Vagina (tissue), 2 donors: ENCODE measurements around the gene ENOX1. TPM values are rescaled to one million over a fixed set of nuclear protein-coding genes. Genes with fewer than 3 reads are reported as not detected.

ENCODE experiments used
- DNase-seq, 2 donors: peaks; one replicate each; pipeline ENCODE4 v3.0.0-alpha.2; 2017; ENCODE audit errors: extremely low spot score in 2 of 2
- H3K27ac ChIP-seq: fragments of 200-600 bp; sonication (generic); one replicate; pipeline ENCODE4 v1.5.1; 2019
- H3K27me3 ChIP-seq: fragments of 200-600 bp; sonication (generic); one replicate; pipeline ENCODE4 v1.5.1; 2019
- H3K36me3 ChIP-seq, 2 donors: fragments of 200-600 bp; sonication (generic); one replicate each; pipeline ENCODE4 v1.5.1; 2017 to 2019
- H3K4me1 ChIP-seq: fragments of 200-600 bp; sonication (generic); one replicate; pipeline ENCODE4 v1.5.1; 2019
- H3K4me3 ChIP-seq, 2 donors: fragments of 200-600 bp; sonication (generic); 1 replicate in 1 of 2; 2 replicates in 1 of 2; pipeline ENCODE4 v1.5.1; 2016 to 2019
- H3K9me3 ChIP-seq: fragments of 200-600 bp; sonication (generic); one replicate; pipeline ENCODE4 v1.5.1; 2019
- POLR2A ChIP-seq, 2 donors: fragments of 450-650 bp; IDR thresholded peaks; one replicate each; pipeline ENCODE4 v1.6.1; 2017; ENCODE audit warnings: antibody characterized with exemption in 2 of 2, mild to moderate bottlenecking in 2 of 2, moderate library complexity in 2 of 2
- POLR2AphosphoS5 ChIP-seq, 2 donors: sonication (generic); formaldehyde crosslinking; IDR thresholded peaks; one replicate each; pipeline ENCODE4 v1.9.0; 2017; ENCODE audit warnings: antibody characterized with exemption in 2 of 2, mild to moderate bottlenecking in 2 of 2, low read depth in 1 of 2; ENCODE audit not compliant: insufficient read depth in 1 of 2
- intact Hi-C: fragments of 100-400 bp; cut with DNase I; formaldehyde crosslinking; loops from one replicate; pipeline ENCODE4 v1.15.1; 2023
- total RNA-seq: library from RNA; depleted of rRNA; stranded (reverse); fragments of >200 nt; gene quantifications from one replicate; pipeline ENCODE4 v1.2.3, GENCODE V29; 2016
- TF ChIP-seq, protein P1 (sequence below), 3 experiments: fragments of 450-650 bp in 2 of 3; fragments of 200-600 bp in 1 of 3; sonication (generic) in 1 of 3; IDR thresholded peaks; one replicate each; pipeline ENCODE4 v1.5.1; 2017 to 2019; ENCODE audit warnings: antibody characterized with exemption in 3 of 3, mild to moderate bottlenecking in 2 of 3, moderate library complexity in 2 of 3

ENOX1 gene
- total RNA-seq, 1 donor from 2014 or later: 2.7 TPM

DNA sequence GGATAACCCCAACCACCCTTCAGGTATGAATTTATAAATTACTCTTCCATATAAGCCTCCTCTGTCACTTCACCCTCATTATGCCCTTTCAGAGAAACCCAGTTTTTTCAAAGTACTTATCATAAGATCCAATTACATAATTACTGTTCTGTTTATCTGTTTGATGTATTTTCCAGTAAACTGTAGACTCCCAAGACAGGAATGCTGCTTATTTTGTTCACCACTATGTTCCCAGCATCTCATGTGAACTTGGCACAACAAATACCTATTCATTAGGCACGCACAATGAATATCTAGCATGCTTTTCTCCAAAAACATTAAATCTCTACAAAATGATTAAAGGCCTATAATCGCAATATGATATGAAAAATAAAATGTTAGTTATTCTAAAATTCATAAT is 13.2 kb downstream of the ENOX1 start:
- no peak overlapping the region for H3K27ac ChIP-seq
- no peaks in the 10 kb centered on the region for H3K4me1 ChIP-seq
- no peak for DNase-seq
- no peaks in the 10 kb centered on the region for H3K36me3 ChIP-seq
- intact Hi-C loops: no loop called here
- no peaks in the 10 kb centered on the region for H3K27me3 ChIP-seq
- no peaks in the 10 kb centered on the region for H3K9me3 ChIP-seq
- TF ChIP-seq POLR2A (IDR thresholded peaks at IDR 0.05): no peak
- TF ChIP-seq, protein P1, sequence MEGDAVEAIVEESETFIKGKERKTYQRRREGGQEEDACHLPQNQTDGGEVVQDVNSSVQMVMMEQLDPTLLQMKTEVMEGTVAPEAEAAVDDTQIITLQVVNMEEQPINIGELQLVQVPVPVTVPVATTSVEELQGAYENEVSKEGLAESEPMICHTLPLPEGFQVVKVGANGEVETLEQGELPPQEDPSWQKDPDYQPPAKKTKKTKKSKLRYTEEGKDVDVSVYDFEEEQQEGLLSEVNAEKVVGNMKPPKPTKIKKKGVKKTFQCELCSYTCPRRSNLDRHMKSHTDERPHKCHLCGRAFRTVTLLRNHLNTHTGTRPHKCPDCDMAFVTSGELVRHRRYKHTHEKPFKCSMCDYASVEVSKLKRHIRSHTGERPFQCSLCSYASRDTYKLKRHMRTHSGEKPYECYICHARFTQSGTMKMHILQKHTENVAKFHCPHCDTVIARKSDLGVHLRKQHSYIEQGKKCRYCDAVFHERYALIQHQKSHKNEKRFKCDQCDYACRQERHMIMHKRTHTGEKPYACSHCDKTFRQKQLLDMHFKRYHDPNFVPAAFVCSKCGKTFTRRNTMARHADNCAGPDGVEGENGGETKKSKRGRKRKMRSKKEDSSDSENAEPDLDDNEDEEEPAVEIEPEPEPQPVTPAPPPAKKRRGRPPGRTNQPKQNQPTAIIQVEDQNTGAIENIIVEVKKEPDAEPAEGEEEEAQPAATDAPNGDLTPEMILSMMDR (IDR thresholded peaks at IDR 0.05): no peak
- no peak for TF ChIP-seq POLR2AphosphoS5 (IDR thresholded peaks at IDR 0.05; ENCODE audit: insufficient read depth in 1 of 2, low read depth in 1 of 2)
- no peak overlapping the region for H3K4me3 ChIP-seq

DNA sequence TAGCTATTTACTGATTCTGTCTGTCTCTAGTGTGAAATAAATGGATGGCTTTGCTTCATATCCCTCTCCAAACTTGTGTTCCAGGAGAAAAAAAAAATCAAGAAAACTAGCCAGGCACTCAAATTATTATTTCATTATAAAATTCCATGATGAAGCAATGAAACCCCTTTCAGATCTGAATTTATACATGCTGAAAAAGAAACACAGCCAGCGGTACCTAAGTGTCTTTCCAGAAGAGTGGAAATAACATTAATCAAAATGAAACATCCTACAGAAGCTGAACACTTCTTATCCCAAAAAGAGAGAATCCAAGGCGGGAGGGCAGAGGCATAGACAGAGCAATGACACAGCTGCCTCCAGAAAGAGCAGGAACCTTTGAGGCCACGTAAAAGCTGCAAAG is 15.9 kb downstream of the ENOX1 start:
- Histone ChIP-seq H3K4me3 (no peak overlapping the region), H3K36me3 (no peaks in the 10 kb centered on the region), H3K4me1 (peaks cover 11% of the 10 kb centered on the region), H3K27me3 (no peaks in the 10 kb centered on the region), H3K27ac (no peak overlapping the region), H3K9me3 (no peaks in the 10 kb centered on the region)
- TF ChIP-seq POLR2AphosphoS5 (IDR thresholded peaks at IDR 0.05; ENCODE audit: insufficient read depth in 1 of 2, low read depth in 1 of 2) (no peak), POLR2A (IDR thresholded peaks at IDR 0.05) (no peak)
- TF ChIP-seq, protein P1 (IDR thresholded peaks at IDR 0.05): no peak
- intact Hi-C loops: no loop called here
- DNase-seq: no peak

DNA sequence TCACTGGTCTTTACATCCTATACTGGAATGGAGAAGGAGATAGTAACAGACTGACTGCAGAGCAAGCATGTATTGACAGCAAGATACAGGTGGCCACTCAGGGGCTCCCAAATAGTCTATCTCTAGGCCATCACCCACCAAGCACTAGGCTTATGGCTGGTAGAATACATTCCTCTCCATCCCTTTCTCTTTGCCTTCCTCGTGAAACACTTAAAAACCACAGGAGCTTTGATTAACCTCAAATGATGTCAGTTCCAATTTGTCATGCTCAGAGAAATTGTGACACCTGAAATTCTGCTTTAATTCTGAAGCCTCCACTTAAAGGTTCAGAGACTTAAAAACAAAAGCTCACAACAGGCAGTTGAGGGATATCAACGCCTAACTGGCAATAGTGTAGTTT is 17.2 kb downstream of the ENOX1 start:
- H3K9me3 ChIP-seq: no peaks in the 10 kb centered on the region
- TF ChIP-seq POLR2A (IDR thresholded peaks at IDR 0.05) (no peak), POLR2AphosphoS5 (IDR thresholded peaks at IDR 0.05; ENCODE audit: insufficient read depth in 1 of 2, low read depth in 1 of 2) (no peak)
- TF ChIP-seq, protein P1 (IDR thresholded peaks at IDR 0.05): no peak
- peaks cover 11% of the 10 kb centered on the region for H3K4me1 ChIP-seq
- H3K4me3 ChIP-seq: no peak overlapping the region
- intact Hi-C loops: no loop called here
- no peaks in the 10 kb centered on the region for H3K36me3 ChIP-seq
- no peak for DNase-seq
- H3K27ac ChIP-seq: no peak overlapping the region
- no peaks in the 10 kb centered on the region for H3K27me3 ChIP-seq

DNA sequence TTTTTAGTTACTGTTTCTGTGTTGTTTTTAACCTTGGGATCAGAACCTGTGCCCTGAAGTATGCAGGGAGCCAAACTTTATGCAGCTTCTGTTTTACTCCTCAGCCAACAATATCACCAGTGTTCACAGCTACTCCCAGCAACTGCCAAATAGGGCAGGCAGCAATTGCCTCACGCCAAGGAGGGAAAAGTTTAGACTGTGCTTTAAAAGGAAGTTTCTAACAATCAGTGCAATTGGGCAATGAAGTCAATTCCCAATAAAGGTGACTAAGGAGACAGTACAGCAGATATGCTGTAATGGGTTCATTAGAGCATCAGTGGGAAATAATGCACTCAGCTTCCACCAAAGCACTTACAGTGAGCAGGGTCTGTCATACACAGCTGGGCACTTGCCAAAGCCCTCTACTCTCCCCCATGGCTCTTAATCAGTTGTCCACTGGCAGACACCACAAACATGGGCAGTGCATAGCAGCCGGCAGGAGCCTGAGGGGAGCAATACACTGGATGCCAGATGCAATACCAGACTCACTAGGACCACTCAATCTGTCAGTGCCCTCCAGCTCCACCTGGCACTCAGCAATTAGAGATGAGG is 19.3 kb downstream of the ENOX1 start:
- no peak overlapping the region for H3K4me3 ChIP-seq

DNA sequence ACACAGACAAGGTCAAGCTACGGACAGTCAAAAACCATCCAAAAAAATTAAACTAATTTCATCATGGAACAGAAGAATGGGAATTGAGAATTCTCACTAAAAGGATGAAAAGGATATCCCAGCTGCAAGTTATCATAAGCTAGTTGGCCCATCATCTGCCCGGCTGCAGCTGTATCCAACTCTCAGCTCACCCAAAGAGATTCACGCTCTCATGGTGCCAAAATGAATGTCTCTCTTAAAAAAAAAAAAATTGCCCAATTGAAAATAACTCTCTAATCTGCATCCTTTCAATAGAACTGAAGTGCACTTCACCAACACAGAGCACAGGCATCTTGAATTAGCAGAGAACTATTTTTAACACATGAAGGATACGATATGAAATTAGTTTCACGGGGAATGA is 20.0 kb downstream of the ENOX1 start:
- Histone ChIP-seq H3K27ac (no peak overlapping the region), H3K4me3 (no peak overlapping the region), H3K27me3 (no peaks in the 10 kb centered on the region), H3K9me3 (no peaks in the 10 kb centered on the region), H3K36me3 (no peaks in the 10 kb centered on the region), H3K4me1 (peaks cover 19% of the 10 kb centered on the region)
- intact Hi-C loops: no loop called here
- TF ChIP-seq, protein P1 (IDR thresholded peaks at IDR 0.05): no peak
- no peak for TF ChIP-seq POLR2A (IDR thresholded peaks at IDR 0.05)
- TF ChIP-seq POLR2AphosphoS5 (IDR thresholded peaks at IDR 0.05; ENCODE audit: insufficient read depth in 1 of 2, low read depth in 1 of 2): no peak
- DNase-seq: no peak

More for the DNA sequence above, 19.3 kb downstream of the ENOX1 start:
- TF ChIP-seq POLR2AphosphoS5 (IDR thresholded peaks at IDR 0.05; ENCODE audit: insufficient read depth in 1 of 2, low read depth in 1 of 2): no peak
- TF ChIP-seq, protein P1 (IDR thresholded peaks at IDR 0.05): no peak
- no peak for TF ChIP-seq POLR2A (IDR thresholded peaks at IDR 0.05)
- DNase-seq: no peak
- intact Hi-C loops: no loop called here
- no peak overlapping the region for H3K27ac ChIP-seq
- H3K9me3 ChIP-seq: no peaks in the 10 kb centered on the region
- H3K27me3 ChIP-seq: no peaks in the 10 kb centered on the region
- H3K4me1 ChIP-seq: peaks cover 12% of the 10 kb centered on the region
- H3K36me3 ChIP-seq: no peaks in the 10 kb centered on the region
